ENCODE data around the gene ADCY10. TPM values are rescaled to one million over a fixed set of nuclear protein-coding genes. Genes with fewer than 3 reads are reported as not detected.

Gene ADCY10
- total RNA-seq, 2 experiments from 2014 or later: 0.05 to 0.13 TPM

DNA sequence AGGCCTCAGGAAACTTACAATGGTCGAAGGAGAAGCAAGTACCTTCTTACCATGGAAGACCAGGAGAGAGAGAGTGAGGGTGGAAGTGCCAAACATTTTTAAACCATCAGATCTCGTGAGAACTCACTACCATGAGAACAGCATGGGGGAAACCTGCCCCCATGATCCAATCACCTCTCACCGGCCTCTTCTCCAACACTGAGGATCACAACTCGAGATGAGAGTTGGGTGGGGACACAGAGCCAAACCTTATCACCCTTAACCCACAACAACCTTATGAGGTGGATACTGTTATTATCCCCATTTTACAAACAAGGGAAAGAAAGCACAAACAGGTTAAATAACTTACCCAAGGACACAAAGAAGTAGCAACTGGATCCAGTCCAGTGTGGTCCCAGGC, 111.7 kb downstream of the ADCY10 start:
- Mint-ChIP-seq H3K9me3 (no peaks in the 10 kb centered on the region), H3K36me3 (ENCODE audit: low read depth) (no peaks in the 10 kb centered on the region), H3K27ac (no peak overlapping the region), H3K4me1 (peaks cover 31% of the 10 kb centered on the region), H3K4me3 (no peak overlapping the region), H3K27me3 (no peaks in the 10 kb centered on the region)
- POLR2A ChIA-PET: no interaction called here
- CTCF ChIA-PET: interaction anchor here (0.9 to 1.2 kb wide), 3 partner anchors 20 to 165 kb away, joined by 3 to 4 read pairs (median 3); no protein-coding TSS in a partner anchor
- DNase-seq: no peak

DNA sequence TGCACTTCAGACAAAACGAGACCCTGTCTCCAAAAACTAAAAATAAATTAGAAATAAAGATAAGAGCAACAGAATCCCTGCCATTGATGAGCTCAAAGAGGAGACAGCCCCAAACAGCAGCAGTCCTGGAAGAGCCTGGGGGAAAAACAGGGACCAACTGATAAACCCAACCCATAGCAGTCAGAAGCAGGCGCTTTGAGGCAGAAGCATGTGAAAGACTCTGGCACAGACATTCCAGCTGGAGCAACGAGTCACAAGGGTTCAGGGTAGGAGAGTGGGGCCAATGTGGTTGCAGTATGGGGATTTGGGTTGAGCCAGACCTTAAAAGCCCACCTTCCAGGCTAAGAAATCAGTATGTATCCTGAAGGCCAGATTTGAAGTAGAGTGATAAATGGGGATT, 113.7 kb downstream of the ADCY10 start:
- no peaks in the 10 kb centered on the region for H3K27me3 Mint-ChIP-seq
- H3K36me3 Mint-ChIP-seq (ENCODE audit: low read depth): no peaks in the 10 kb centered on the region
- no peak overlapping the region for H3K27ac Mint-ChIP-seq
- peaks cover 34% of the 10 kb centered on the region for H3K4me1 Mint-ChIP-seq
- ChIA-PET POLR2A (no interaction called here), CTCF (interaction anchor here (0.5 to 1.1 kb wide), 3 partner anchors 12 to 241 kb away, joined by 3 to 4 read pairs (median 4); no protein-coding TSS in a partner anchor)
- H3K4me3 Mint-ChIP-seq: no peak overlapping the region
- H3K9me3 Mint-ChIP-seq: no peaks in the 10 kb centered on the region
- no peak for DNase-seq

- peaks cover 29% of the 10 kb centered on the region for H3K4me1 Mint-ChIP-seq
- H3K36me3 Mint-ChIP-seq (ENCODE audit: low read depth): no peaks in the 10 kb centered on the region
- ChIA-PET POLR2A (no interaction called here), CTCF (interaction anchor here (0.5 to 1.0 kb wide), 3 partner anchors 11 to 242 kb away, joined by 3 to 4 read pairs (median 3); no protein-coding TSS in a partner anchor)
- H3K27ac Mint-ChIP-seq: no peak overlapping the region
- no peaks in the 10 kb centered on the region for H3K27me3 Mint-ChIP-seq
- no peak for DNase-seq
- no peak overlapping the region for H3K4me3 Mint-ChIP-seq
- H3K9me3 Mint-ChIP-seq: no peaks in the 10 kb centered on the region
These were observed 114.2 kb downstream of the ADCY10 start for GRCh38 chr1:167799747-167800146.

GRCh38 chr1:167798952-167799351, 115.0 kb downstream of the ADCY10 start:
- ChIA-PET CTCF (interaction anchor here (1.0 kb wide), 1 partner anchor 136 kb away, joined by 3 read pairs; no protein-coding TSS in a partner anchor), POLR2A (no interaction called here)
- Mint-ChIP-seq H3K4me3 (no peak overlapping the region), H3K36me3 (ENCODE audit: low read depth) (no peaks in the 10 kb centered on the region), H3K4me1 (peaks cover 21% of the 10 kb centered on the region), H3K27ac (no peak overlapping the region), H3K27me3 (no peaks in the 10 kb centered on the region), H3K9me3 (no peaks in the 10 kb centered on the region)
- no peak for DNase-seq

- H3K4me3 Mint-ChIP-seq: no peak overlapping the region
- no peaks in the 10 kb centered on the region for H3K9me3 Mint-ChIP-seq
- no peak overlapping the region for H3K27ac Mint-ChIP-seq
- peaks cover 10% of the 10 kb centered on the region for H3K4me1 Mint-ChIP-seq
- POLR2A ChIA-PET: interaction anchor here (0.6 to 1.3 kb wide), 4 partner anchors 17 to 165 kb away, joined by 3 read pairs; no protein-coding TSS in a partner anchor
- DNase-seq: no peak
- CTCF ChIA-PET: interaction anchor here (0.7 kb wide), 1 partner anchor 77 kb away, joined by 3 read pairs; no protein-coding TSS in a partner anchor
- no peaks in the 10 kb centered on the region for H3K36me3 Mint-ChIP-seq (ENCODE audit: low read depth)
- H3K27me3 Mint-ChIP-seq: no peaks in the 10 kb centered on the region
These were observed 116.9 kb downstream of the ADCY10 start for GRCh38 chr1:167797015-167797414.

- ChIA-PET CTCF (no interaction called here), POLR2A (interaction anchor here (0.6 to 1.3 kb wide), 2 partner anchors 82 to 164 kb away, joined by 3 read pairs; no protein-coding TSS in a partner anchor)
- Mint-ChIP-seq H3K4me3 (no peak overlapping the region), H3K27me3 (no peaks in the 10 kb centered on the region), H3K9me3 (no peaks in the 10 kb centered on the region), H3K36me3 (ENCODE audit: low read depth) (no peaks in the 10 kb centered on the region), H3K27ac (no peak overlapping the region), H3K4me1 (peaks cover 10% of the 10 kb centered on the region)
- DNase-seq: no peak
These were observed 117.9 kb downstream of the ADCY10 start for GRCh38 chr1:167795810-167796740.

DNA sequence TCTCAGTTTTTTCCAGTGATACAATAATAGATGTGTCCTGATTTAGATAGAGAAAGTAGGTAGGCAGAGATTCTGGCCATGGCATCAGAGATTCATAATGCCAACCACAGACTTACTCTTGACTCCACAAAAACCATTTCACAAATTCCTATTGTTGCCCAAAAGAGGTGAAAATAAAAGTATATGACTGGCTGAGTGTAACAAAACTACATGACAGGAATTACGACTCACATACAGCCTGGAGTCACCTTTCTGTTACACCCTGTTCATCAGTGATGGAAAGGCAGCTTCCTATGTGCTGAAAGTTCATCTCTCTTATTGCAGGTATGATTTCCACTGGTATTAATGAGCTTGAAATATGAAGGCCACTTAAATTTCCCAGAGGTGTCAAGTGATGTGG, 119.9 kb downstream of the ADCY10 start:
- no peak for DNase-seq
- Mint-ChIP-seq H3K27ac (no peak overlapping the region), H3K4me3 (no peak overlapping the region), H3K9me3 (no peaks in the 10 kb centered on the region), H3K4me1 (peaks cover 10% of the 10 kb centered on the region), H3K27me3 (no peaks in the 10 kb centered on the region), H3K36me3 (ENCODE audit: low read depth) (peaks cover 3% of the 10 kb centered on the region)
- ChIA-PET POLR2A (no interaction called here), CTCF (no interaction called here)

GRCh38 chr1:167792188-167792565, 121.8 kb downstream of the ADCY10 start:
- no peaks in the 10 kb centered on the region for H3K9me3 Mint-ChIP-seq
- peaks cover 8% of the 10 kb centered on the region for H3K36me3 Mint-ChIP-seq (ENCODE audit: low read depth)
- H3K27me3 Mint-ChIP-seq: no peaks in the 10 kb centered on the region
- H3K4me3 Mint-ChIP-seq: no peak overlapping the region
- no peak overlapping the region for H3K27ac Mint-ChIP-seq
- POLR2A ChIA-PET: no interaction called here
- peaks cover 8% of the 10 kb centered on the region for H3K4me1 Mint-ChIP-seq
- no peak for DNase-seq
- CTCF ChIA-PET: interaction anchor here (1.2 to 1.5 kb wide), 2 partner anchors 192 to 290 kb away, joined by 3 to 4 read pairs; no protein-coding TSS in a partner anchor

DNA sequence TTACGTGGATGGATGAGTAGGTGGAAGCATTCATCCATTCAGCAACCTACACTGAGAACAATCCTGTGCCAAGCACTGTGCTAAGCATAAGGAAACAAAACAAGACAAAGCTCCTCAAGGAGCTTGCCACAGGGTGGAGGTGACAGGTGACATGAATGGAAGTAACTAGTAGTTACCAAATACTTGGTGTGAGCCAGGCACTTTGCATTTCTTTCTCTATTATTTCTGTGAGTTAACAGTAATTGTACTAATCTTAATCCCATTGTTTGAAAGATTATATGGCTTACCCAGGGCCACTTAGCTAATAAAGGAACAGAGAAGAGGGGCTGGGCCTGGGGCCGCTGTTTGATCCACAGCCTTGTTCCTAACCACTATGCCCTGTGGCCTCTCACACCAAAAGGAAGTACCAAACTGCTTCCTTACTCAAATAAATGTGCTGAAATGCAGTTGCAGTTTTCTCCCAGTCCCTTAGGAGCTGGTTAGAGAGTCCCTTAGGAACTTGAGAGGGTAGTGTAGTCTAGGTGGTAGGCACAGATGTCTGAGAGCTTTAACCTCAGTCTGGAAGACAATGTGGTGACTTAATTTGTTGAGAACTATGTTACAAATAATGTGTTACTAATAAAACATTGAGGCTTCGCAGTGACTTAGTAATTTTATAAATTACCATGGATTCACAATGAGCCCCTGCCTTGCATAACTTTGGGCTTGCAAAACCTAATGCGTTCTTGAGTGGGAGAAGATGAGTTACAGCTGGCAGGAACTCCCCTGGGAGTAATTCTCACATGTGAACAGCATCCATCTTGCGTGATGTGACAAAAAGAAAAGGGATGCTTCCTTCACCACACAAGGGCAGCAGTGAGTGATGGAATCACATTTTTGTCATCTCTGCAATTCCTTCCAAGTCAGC, 122.4 kb downstream of the ADCY10 start:
- H3K36me3 Mint-ChIP-seq (ENCODE audit: low read depth): peaks cover 8% of the 10 kb centered on the region
- no peak for DNase-seq
- no peaks in the 10 kb centered on the region for H3K9me3 Mint-ChIP-seq
- H3K27me3 Mint-ChIP-seq: no peaks in the 10 kb centered on the region
- CTCF ChIA-PET: interaction anchor here (1.2 to 1.5 kb wide), 2 partner anchors 191 to 290 kb away, joined by 3 to 4 read pairs; no protein-coding TSS in a partner anchor
- H3K4me3 Mint-ChIP-seq: no peak overlapping the region
- no peak overlapping the region for H3K27ac Mint-ChIP-seq
- H3K4me1 Mint-ChIP-seq: peaks cover 4% of the 10 kb centered on the region
- POLR2A ChIA-PET: no interaction called here

GRCh38 chr1:167790117-167790516, 123.8 kb downstream of the ADCY10 start:
- no peak for DNase-seq
- Mint-ChIP-seq H3K9me3 (no peaks in the 10 kb centered on the region), H3K27me3 (no peaks in the 10 kb centered on the region), H3K4me3 (no peak overlapping the region), H3K27ac (no peak overlapping the region), H3K36me3 (ENCODE audit: low read depth) (peaks cover 8% of the 10 kb centered on the region), H3K4me1 (peaks cover under 1% of the 10 kb centered on the region)
- POLR2A ChIA-PET: no interaction called here
- CTCF ChIA-PET: interaction anchor here (1.5 kb wide), 1 partner anchor 18 kb away, joined by 4 read pairs; no protein-coding TSS in a partner anchor

GRCh38 chr1:167789501-167789900, 124.4 kb downstream of the ADCY10 start:
- CTCF ChIA-PET: interaction anchor here (1.4 to 1.5 kb wide), 2 partner anchors 19 to 293 kb away, joined by 4 read pairs; no protein-coding TSS in a partner anchor
- Mint-ChIP-seq H3K4me1 (peaks cover 2% of the 10 kb centered on the region), H3K36me3 (ENCODE audit: low read depth) (peaks cover 8% of the 10 kb centered on the region), H3K27me3 (no peaks in the 10 kb centered on the region), H3K27ac (no peak overlapping the region), H3K9me3 (no peaks in the 10 kb centered on the region), H3K4me3 (no peak overlapping the region)
- POLR2A ChIA-PET: no interaction called here
- DNase-seq: no peak

DNA sequence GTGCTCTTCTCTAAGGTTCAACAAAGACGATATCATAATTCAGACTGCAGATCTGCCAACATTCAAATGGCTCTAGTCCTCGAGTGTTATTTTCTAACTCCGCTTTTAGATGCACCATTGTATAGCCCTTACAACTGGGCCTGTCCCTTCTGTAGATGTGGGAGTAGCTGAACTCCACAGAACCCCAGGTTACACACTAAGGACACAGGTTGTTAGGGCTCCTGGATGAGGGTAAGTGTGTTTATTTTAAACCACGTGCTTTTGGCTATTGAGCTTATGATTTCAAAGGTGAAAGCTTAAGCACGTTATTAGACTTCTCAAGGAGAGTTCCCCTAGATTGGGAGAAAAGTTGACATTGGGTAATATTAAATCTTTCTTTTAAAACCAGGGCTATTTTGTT, 127.4 kb downstream of the ADCY10 start:
- DNase-seq: no peak
- Mint-ChIP-seq H3K27ac (no peak overlapping the region), H3K27me3 (no peaks in the 10 kb centered on the region), H3K9me3 (no peaks in the 10 kb centered on the region), H3K4me3 (no peak overlapping the region), H3K36me3 (ENCODE audit: low read depth) (peaks cover 10% of the 10 kb centered on the region), H3K4me1 (peaks cover 2% of the 10 kb centered on the region)
- CTCF ChIA-PET: no interaction called here
- POLR2A ChIA-PET: no interaction called here

Data from activated CD4-positive, alpha-beta memory T cell treated with anti-CD3 and anti-CD28 coated beads, Interleukin-2, amount 10 ng/mL, durations not matched to agents 7 days and 5 days (primary cell).